Left lung (tissue), 10 donors: Measurements from ENCODE around the gene ROR2. TPM values are rescaled to one million over a fixed set of nuclear protein-coding genes. Genes with fewer than 3 reads are reported as not detected.
"Not testable (repeated sequence)": the region's sequence is repeated elsewhere in the genome, so short reads cannot be mapped to it uniquely, and the experiment has no call there.

Experiments
- ATAC-seq: fragments of 200-7000 bp; cut with Tn5 transposase; one replicate; pipeline ENCODE4 v1.9.1; 2020; ENCODE audit warnings: moderate library complexity
- DNase-seq, 4 donors: peaks; one replicate each; pipeline ENCODE4 v3.0.0-alpha.2; 2013 to 2020
- H3K27ac ChIP-seq, 2 donors: fragments of 200-600 bp; sonication (generic) in 1 of 2; one replicate each; pipeline versions ENCODE4 v1.5.0 to v1.8.0; 2020 to 2021
- H3K27me3 ChIP-seq, 2 donors: fragments of 200-600 bp; sonication (generic) in 1 of 2; one replicate each; pipeline versions ENCODE4 v1.5.0 to v1.8.0; 2020 to 2021
- H3K36me3 ChIP-seq, 2 donors: fragments of 200-600 bp; sonication (generic) in 1 of 2; one replicate each; pipeline versions ENCODE4 v1.5.0 to v1.8.0; 2020 to 2021
- H3K4me1 ChIP-seq, 2 donors: fragments of 200-600 bp; one replicate each; pipeline ENCODE4 v1.8.0; 2021
- H3K4me3 ChIP-seq, 2 donors: fragments of 200-600 bp; sonication (generic) in 1 of 2; one replicate each; pipeline versions ENCODE4 v1.5.0 to v1.8.0; 2020 to 2021; ENCODE audit warnings: mild to moderate bottlenecking in 1 of 2
- H3K9me3 ChIP-seq, 2 donors: fragments of 200-600 bp; sonication (generic) in 1 of 2; one replicate each; pipeline versions ENCODE4 v1.5.0 to v1.8.0; 2020 to 2021
- intact Hi-C, 2 donors: fragments of 100-400 bp; cut with DNase I; formaldehyde crosslinking; loops; one replicate each; pipeline versions ENCODE4 v1.11.2 to v1.14.2; 2022
- polyA plus RNA-seq, 6 donors: library from polyadenylated mRNA; unstranded; fragments of 120-200 nt; gene quantifications; one replicate each; pipeline ENCODE4 v1.2.1, GENCODE V29; 2013; ENCODE audit not compliant: insufficient read length in 6 of 6
- total RNA-seq, 2 donors: library from RNA; stranded (reverse); fragmentation: NEBNext Ultra II Directional; extraction: Animal tissue kit (Norgen Biotek cat#: 25700); gene quantifications; one replicate each; pipeline ENCODE4 v1.2.1, GENCODE V29; 2021
- TF ChIP-seq, protein P1 (sequence below), 2 donors: fragments of 200-600 bp; sonication (generic) in 1 of 2; IDR thresholded peaks; one replicate each; pipeline versions ENCODE4 v1.5.0 to v1.8.0; 2021; ENCODE audit warnings: antibody characterized with exemption in 2 of 2
- donor health status: DM: no; HTN: yes; CAD: no.
- donor health status: DM: no; HTN: no; CAD: no.

The ROR2 gene
- total and polyA plus RNA-seq, 8 donors: 11.5 to 36.5 (median 29.7) TPM

DNA sequence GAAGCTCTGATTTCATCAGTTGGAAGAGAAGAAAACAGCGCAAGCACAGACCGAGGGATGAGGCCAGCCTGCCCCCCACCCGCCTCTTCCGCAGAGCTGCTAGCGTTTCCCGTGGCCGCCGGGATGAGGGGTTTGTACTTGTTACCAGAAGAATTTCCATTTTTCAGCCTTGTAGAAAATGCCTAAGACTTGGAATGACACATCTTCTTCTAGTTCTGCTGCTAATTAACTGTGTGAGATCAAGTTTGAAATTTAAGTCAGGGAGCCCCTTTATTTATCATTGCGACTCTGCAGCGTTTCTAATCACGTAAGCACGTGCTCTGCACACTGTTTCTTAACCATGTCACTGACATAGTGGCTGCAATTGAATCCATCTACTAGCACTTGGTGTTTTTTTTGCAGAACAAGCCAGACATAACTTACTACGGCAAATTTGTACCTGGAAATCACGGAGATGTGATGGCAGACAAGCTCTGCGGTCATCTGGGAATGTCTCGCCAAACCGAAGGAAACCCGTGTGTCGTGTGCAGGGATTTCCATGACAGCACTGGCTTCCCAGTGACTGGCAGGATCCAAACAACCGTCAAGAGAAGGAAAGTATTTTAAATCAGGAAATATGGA is 41.8 kb upstream of the ROR2 start:
- Histone ChIP-seq H3K9me3 (no peaks in the 10 kb centered on the region), H3K27me3 (peaks cover 0 to 17% of the 10 kb centered on the region in 2 donors), H3K36me3 (no peaks in the 10 kb centered on the region), H3K27ac (no peak overlapping the region), H3K4me1 (no peaks in the 10 kb centered on the region), H3K4me3 (no peak overlapping the region)
- intact Hi-C loops: no loop called here
- ATAC-seq: no peak
- TF ChIP-seq, protein P1, sequence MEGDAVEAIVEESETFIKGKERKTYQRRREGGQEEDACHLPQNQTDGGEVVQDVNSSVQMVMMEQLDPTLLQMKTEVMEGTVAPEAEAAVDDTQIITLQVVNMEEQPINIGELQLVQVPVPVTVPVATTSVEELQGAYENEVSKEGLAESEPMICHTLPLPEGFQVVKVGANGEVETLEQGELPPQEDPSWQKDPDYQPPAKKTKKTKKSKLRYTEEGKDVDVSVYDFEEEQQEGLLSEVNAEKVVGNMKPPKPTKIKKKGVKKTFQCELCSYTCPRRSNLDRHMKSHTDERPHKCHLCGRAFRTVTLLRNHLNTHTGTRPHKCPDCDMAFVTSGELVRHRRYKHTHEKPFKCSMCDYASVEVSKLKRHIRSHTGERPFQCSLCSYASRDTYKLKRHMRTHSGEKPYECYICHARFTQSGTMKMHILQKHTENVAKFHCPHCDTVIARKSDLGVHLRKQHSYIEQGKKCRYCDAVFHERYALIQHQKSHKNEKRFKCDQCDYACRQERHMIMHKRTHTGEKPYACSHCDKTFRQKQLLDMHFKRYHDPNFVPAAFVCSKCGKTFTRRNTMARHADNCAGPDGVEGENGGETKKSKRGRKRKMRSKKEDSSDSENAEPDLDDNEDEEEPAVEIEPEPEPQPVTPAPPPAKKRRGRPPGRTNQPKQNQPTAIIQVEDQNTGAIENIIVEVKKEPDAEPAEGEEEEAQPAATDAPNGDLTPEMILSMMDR (IDR thresholded peaks at IDR 0.05): no peak
- peak in 2 of 4 donors; percentile 14 to 19 for DNase-seq

- intact Hi-C loops: no loop called here
- Histone ChIP-seq H3K36me3 (no peaks in the 10 kb centered on the region), H3K4me3 (no peak overlapping the region), H3K9me3 (peaks cover 0 to 4% of the 10 kb centered on the region in 2 donors), H3K27me3 (peaks cover 0 to 3% of the 10 kb centered on the region in 2 donors), H3K27ac (no peak overlapping the region), H3K4me1 (no peaks in the 10 kb centered on the region)
- TF ChIP-seq, protein P1 (IDR thresholded peaks at IDR 0.05): no peak
- DNase-seq (no peak), ATAC-seq (no peak)
Measured at GRCh38 chr9:91986248-91986647, 36.2 kb upstream of the ROR2 start.

- Histone ChIP-seq H3K27ac (no peak overlapping the region), H3K36me3 (no peaks in the 10 kb centered on the region), H3K27me3 (no peaks in the 10 kb centered on the region), H3K4me3 (no peak overlapping the region), H3K9me3 (peaks cover 0 to 6% of the 10 kb centered on the region in 2 donors), H3K4me1 (no peaks in the 10 kb centered on the region)
- intact Hi-C loops: no loop called here
- no peak for DNase-seq
- ATAC-seq: no peak
- TF ChIP-seq, protein P1 (IDR thresholded peaks at IDR 0.05): no peak
Measured at GRCh38 chr9:91985692-91986091, 35.7 kb upstream of the ROR2 start.

GRCh38 chr9:91978740-91979414 is 28.8 kb upstream of the ROR2 start:
- intact Hi-C loops: no loop called here
- H3K27me3 ChIP-seq: no peaks in the 10 kb centered on the region
- H3K36me3 ChIP-seq: no peaks in the 10 kb centered on the region
- DNase-seq: peak in 1 of 4 donors; percentile 24
- TF ChIP-seq, protein P1 (IDR thresholded peaks at IDR 0.05): no peak
- H3K27ac ChIP-seq: no peak overlapping the region
- peak; percentile 27 for ATAC-seq
- peaks cover 0 to 6% of the 10 kb centered on the region in 2 donors for H3K9me3 ChIP-seq
- H3K4me1 ChIP-seq: no peaks in the 10 kb centered on the region
- H3K4me3 ChIP-seq: no peak overlapping the region

- H3K27me3 ChIP-seq: peaks cover 0 to 10% of the 10 kb centered on the region in 2 donors
- intact Hi-C loops, H3K4me3 ChIP-seq, ATAC-seq, DNase-seq, H3K4me1 ChIP-seq, H3K9me3 ChIP-seq, H3K36me3 ChIP-seq, H3K27ac ChIP-seq: not testable (repeated sequence)
Measured at GRCh38 chr9:91975254-91975653, 25.2 kb upstream of the ROR2 start.
